Islet precursor cell (in vitro differentiated cells): Measurements from ENCODE around the gene IKZF1.

Source experiments
- DNase-seq: peaks from one replicate; pipeline ENCODE4 v3.0.0-alpha.2; 2018

The IKZF1 gene

GRCh38 chr7:50284296-50284695 lies 20.2 kb upstream of the IKZF1 start:
- DNase-seq, result no peak

- DNase-seq, result no peak
These were observed 19.2 kb upstream of the IKZF1 start for GRCh38 chr7:50285269-50285668.

- no peak for DNase-seq
These were observed 17.4 kb upstream of the IKZF1 start for GRCh38 chr7:50287129-50287528.

- no peak for DNase-seq
These were observed 12.3 kb upstream of the IKZF1 start for GRCh38 chr7:50292165-50292757.

GRCh38 chr7:50292763-50293162 lies 11.8 kb upstream of the IKZF1 start:
- no peak for DNase-seq

- no peak for DNase-seq
These were observed 10.9 kb upstream of the IKZF1 start for GRCh38 chr7:50293509-50294179.

GRCh38 chr7:50295133-50295532 lies 9.4 kb upstream of the IKZF1 start:
- DNase-seq, result no peak

GRCh38 chr7:50296799-50297198 lies 7.7 kb upstream of the IKZF1 start:
- DNase-seq, result no peak

- DNase-seq, result no peak
These were observed 5.5 kb upstream of the IKZF1 start for GRCh38 chr7:50298811-50299562.

- DNase-seq, result no peak
These were observed 4.2 kb upstream of the IKZF1 start for GRCh38 chr7:50300336-50300735.

- DNase-seq, result no peak
These were observed 1.8 kb upstream of the IKZF1 start for GRCh38 chr7:50302486-50303334.

- no peak for DNase-seq
These were observed 984 bp upstream of the IKZF1 start for GRCh38 chr7:50303335-50304128.

- no peak for DNase-seq
These were observed 531 bp downstream of the IKZF1 start for GRCh38 chr7:50304911-50305582.

- DNase-seq, result no peak
These were observed 1.3 kb downstream of the IKZF1 start for GRCh38 chr7:50305583-50306493.

GRCh38 chr7:50306494-50307367 lies 2.2 kb downstream of the IKZF1 start:
- DNase-seq, result no peak

GRCh38 chr7:50307368-50308032 lies 3.0 kb downstream of the IKZF1 start:
- no peak for DNase-seq

GRCh38 chr7:50308203-50308531 lies 3.7 kb downstream of the IKZF1 start:
- DNase-seq, result no peak

- no peak for DNase-seq
These were observed 4.2 kb downstream of the IKZF1 start for GRCh38 chr7:50308532-50309385.
